ENCODE results near the gene ADAM22. TPM values are rescaled to one million over a fixed set of nuclear protein-coding genes. Genes with fewer than 3 reads are reported as not detected.

Gene ADAM22
- polyA plus RNA-seq, 4 donors: 10.4 to 13.6 (median 12.8) TPM

Other genes starting within 250 kb of the ADAM22 start
- 10 to 100 TPM; 28.0 to 45.7 (median 31.5) TPM for gene SLC25A40, start 57.9 kb upstream of the ADAM22 start, polyA plus RNA-seq (ENCODE audit: insufficient read length in 4 of 4)
- gene DBF4, start 57.8 kb upstream of the ADAM22 start, polyA plus RNA-seq (ENCODE audit: insufficient read length in 4 of 4): 10 to 100 TPM; 16.0 to 21.8 (median 17.4) TPM

Measured in left renal cortex interstitium (tissue), 4 donors.